Activated CD8-positive, alpha-beta memory T cell treated with anti-CD3 and anti-CD28 coated beads, Interleukin-2, amount 50 U/mL, for 24 hours (primary cell): Measurements from ENCODE around the gene RPA3.

Experiments
- DNase-seq: peaks from one replicate; pipeline ENCODE4 v3.0.0-alpha.2; 2020; ENCODE audit errors: extremely low read depth

RPA3 gene

GRCh38 chr7:7607010-7607409 lies 111.4 kb downstream of the RPA3 start:
- DNase-seq: no peak

GRCh38 chr7:7596176-7596575 lies 122.2 kb downstream of the RPA3 start:
- DNase-seq: no peak

- no peak for DNase-seq
These were observed 123.0 kb downstream of the RPA3 start for GRCh38 chr7:7595451-7595850.
